ENCODE results near the gene NDST4. TPM values are rescaled to one million over a fixed set of nuclear protein-coding genes. Genes with fewer than 3 reads are reported as not detected.

NDST4 gene
- total RNA-seq, 1 experiment from 2014 or later, result not detected

GRCh38 chr4:115042496-115042895 lies 70.9 kb downstream of the NDST4 start:
- Mint-ChIP-seq H3K9me3 (no peaks in the 10 kb centered on the region), H3K27ac (no peak overlapping the region), H3K27me3 (ENCODE audit: low read depth) (no peaks in the 10 kb centered on the region), H3K36me3 (ENCODE audit: insufficient read depth in 1 of 3, low read depth in 3 of 3) (no peaks in the 10 kb centered on the region), H3K4me1 (no peaks in the 10 kb centered on the region), H3K4me3 (no peak overlapping the region)
- H3K4me1 ChIP-seq (ENCODE audit: insufficient read depth, low read length), result no peaks in the 10 kb centered on the region
- no peaks in the 10 kb centered on the region for H3K23me2 ChIP-seq (ENCODE audit: insufficient read length, low read depth, low read length, poor library complexity, severe bottlenecking)
- no peaks in the 10 kb centered on the region for H3K79me1 ChIP-seq (ENCODE audit: insufficient read depth, low read depth, low read length, poor library complexity, severe bottlenecking)
- no CpG with 5 or more reads among the region's 3 CpGs for WGBS (ENCODE audit: extremely low coverage, insufficient read length, low lambda C conversion rate)
- H2AFZ ChIP-seq (ENCODE audit: low read length), result no peak overlapping the region
- no peak overlapping the region for H2BK15ac ChIP-seq (ENCODE audit: low read depth, low read length)
- no peak overlapping the region for H2BK20ac ChIP-seq (ENCODE audit: low read depth, low read length, poor library complexity, severe bottlenecking)
- no peak overlapping the region for H3K27ac ChIP-seq (ENCODE audit: insufficient read length, low read depth, low read length)
- H3K9ac ChIP-seq (ENCODE audit: extremely low read depth, insufficient read length, low read length), result no peak overlapping the region
- no peaks in the 10 kb centered on the region; the same call in 1 of the 2 replicates for H3K27me3 ChIP-seq (ENCODE audit: insufficient read depth, low read length)
- no peak overlapping the region for H4K8ac ChIP-seq (replicated peaks; ENCODE audit: insufficient read length, low read depth, low read length)
- no peak overlapping the region for H3K4ac ChIP-seq (ENCODE audit: low read depth, low read length)
- no peak overlapping the region for H2AK5ac ChIP-seq (ENCODE audit: insufficient read length, low read length)
- H4K20me1 ChIP-seq (ENCODE audit: control insufficient read depth, insufficient read depth, insufficient read length), result no peaks in the 10 kb centered on the region
- no peak overlapping the region for H4K91ac ChIP-seq (ENCODE audit: insufficient read length, low read depth, low read length)
- H3K56ac ChIP-seq (ENCODE audit: insufficient read length, low read depth, low read length), result no peak overlapping the region
- no peak overlapping the region for H3K18ac ChIP-seq (ENCODE audit: insufficient read length, low read depth, low read length)
- no peak overlapping the region for H3K23ac ChIP-seq (ENCODE audit: insufficient read length, low read depth, low read length)
- H2BK12ac ChIP-seq (ENCODE audit: insufficient read length, low read depth, low read length), result no peak overlapping the region
- TF ChIP-seq, protein P1, sequence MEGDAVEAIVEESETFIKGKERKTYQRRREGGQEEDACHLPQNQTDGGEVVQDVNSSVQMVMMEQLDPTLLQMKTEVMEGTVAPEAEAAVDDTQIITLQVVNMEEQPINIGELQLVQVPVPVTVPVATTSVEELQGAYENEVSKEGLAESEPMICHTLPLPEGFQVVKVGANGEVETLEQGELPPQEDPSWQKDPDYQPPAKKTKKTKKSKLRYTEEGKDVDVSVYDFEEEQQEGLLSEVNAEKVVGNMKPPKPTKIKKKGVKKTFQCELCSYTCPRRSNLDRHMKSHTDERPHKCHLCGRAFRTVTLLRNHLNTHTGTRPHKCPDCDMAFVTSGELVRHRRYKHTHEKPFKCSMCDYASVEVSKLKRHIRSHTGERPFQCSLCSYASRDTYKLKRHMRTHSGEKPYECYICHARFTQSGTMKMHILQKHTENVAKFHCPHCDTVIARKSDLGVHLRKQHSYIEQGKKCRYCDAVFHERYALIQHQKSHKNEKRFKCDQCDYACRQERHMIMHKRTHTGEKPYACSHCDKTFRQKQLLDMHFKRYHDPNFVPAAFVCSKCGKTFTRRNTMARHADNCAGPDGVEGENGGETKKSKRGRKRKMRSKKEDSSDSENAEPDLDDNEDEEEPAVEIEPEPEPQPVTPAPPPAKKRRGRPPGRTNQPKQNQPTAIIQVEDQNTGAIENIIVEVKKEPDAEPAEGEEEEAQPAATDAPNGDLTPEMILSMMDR (conservative IDR thresholded peaks at IDR 0.05), result peak; percentile 72
- no peak overlapping the region for H4K5ac ChIP-seq (ENCODE audit: insufficient read length, low read depth, low read length)
- H2BK5ac ChIP-seq (ENCODE audit: insufficient read length, low read length), result no peak overlapping the region
- no peak overlapping the region for H3T11ph ChIP-seq (ENCODE audit: low read length)
- H3K4me2 ChIP-seq (ENCODE audit: insufficient read depth, insufficient read length, low read length), result no peak overlapping the region
- DNase-seq, result no peak
- no peaks in the 10 kb centered on the region for H3K79me2 ChIP-seq (ENCODE audit: insufficient read depth, low read length)
- H3K14ac ChIP-seq (ENCODE audit: insufficient read depth, low read length), result no peak overlapping the region
- no peak overlapping the region for H2BK120ac ChIP-seq (ENCODE audit: low read depth, low read length, poor library complexity, severe bottlenecking)
- H3K9me3 ChIP-seq (ENCODE audit: control insufficient read depth, low read depth, low read length), result no peaks in the 10 kb centered on the region

All from H9 (cell line).